Measurements from ENCODE around the gene EREG.

The EREG gene

DNA sequence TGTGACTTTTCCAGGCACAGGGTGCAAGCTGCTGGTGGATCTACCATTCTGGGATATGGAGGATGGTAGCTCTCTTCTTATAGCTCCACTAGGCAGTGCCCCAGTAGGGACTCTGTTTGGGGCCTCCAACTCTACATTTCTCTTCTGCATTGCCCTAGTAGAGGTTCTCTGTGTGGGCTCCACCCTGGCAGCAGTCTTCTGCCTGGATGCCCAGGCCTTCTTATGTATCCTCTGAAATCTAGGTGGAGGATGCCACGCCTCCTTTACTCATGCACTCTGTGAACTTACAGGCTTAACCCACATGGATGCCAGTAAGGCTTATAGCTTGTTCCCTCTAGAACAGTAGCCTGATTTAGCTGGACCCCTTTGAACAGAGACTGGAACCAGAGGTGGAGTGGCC, 20.9 kb upstream of the EREG start:
- DNase-seq (ENCODE audit: low read depth in 3 of 3): no peak

DNA sequence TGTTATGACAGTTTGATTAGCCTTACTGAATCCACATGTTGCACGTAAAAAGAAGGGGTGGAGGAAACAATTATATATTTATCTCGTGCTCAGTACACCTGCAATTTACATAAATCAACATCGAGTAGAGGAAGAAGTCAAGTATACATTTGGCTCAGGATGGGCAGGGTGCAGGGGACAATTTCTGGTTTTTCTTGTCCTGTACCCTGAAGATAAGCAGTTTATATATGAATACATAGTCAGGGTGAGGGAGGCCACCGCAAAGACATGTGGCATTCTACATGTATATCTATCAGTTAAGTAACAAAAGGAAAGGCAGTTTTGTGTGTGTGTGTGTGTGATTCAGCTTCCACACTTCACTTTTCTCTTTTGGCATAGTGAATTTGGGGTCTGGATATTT, 11.1 kb upstream of the EREG start:
- no peak for DNase-seq (ENCODE audit: low read depth in 3 of 3)

DNA sequence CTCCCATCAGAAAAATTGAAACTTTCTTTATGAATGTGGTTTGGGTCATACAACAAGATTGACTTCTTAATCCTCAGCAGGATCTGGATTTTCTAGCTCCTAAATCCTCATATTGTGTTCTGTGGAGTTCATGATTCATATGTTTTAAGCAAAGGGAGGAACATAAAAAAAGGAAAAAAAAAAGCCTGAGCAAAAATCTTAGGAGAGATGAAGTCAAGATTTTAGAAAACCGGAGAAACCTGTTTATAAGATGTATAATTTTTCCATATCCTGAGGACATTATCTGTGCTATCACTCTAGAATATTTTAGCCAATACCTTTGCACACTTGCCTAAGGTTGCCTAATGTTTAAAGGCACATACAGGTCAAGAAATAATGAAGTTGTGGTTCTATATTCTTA, 7.0 kb upstream of the EREG start:
- DNase-seq (ENCODE audit: low read depth in 3 of 3): no peak

DNA sequence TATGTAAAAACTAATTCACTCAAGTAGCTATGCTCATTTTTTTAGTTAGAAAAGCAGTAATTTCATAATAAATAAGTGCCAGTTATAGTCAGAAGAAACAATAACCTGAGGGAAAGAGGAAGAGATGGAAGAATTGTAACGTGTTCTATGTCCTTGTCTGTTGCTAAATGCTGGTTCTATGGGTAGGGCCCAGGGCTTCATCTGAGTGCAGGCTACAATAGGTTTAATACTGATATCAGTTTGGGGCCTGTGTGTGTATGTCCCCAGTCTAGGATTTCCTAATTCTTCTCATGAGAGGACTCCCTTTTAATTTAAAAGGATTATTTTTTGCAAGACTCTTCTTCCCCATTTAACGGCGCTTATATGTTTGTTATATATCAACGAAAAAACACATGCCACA, 3.3 kb upstream of the EREG start:
- DNase-seq (ENCODE audit: low read depth in 3 of 3): no peak

DNA sequence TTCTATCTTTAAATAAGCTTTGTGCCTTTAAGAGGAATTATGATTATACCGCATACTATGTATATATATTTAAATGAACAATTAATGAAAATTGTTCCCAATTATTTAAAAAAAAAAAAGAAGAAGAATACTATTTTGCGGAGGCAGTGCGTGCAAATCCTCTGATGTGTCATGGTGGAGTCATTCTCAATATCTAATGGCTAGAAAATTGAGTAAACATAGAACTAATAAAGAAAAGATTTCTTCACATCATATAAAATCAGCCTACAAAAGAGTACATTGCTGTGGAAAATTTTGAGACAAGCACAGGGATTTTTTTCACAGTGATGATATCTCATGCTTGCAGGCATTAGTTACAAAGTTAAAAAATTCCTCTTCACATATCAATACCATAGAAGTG, 2.6 kb upstream of the EREG start:
- no peak for DNase-seq (ENCODE audit: low read depth in 3 of 3)

DNA sequence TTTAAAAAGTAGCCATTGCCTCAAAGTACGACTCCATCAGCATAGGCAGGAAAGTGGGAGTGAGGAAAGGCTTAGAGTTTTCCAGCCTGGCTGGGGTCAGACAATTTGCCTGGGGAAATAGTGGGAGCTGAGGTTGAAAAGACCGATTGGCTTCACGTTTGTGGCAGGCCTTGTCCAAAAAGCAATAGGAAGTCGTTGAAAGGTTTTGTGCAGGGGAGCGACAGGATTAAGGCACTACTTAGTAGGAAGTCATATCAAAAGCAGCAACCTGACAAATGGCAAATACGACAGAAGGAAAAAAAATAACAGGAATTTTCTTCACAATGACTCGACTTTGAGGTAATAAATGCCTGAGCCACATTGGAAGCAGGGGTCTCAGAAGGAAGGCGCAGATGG, 691 bp upstream of the EREG start:
- DNase-seq (ENCODE audit: low read depth in 3 of 3): no peak

DNA sequence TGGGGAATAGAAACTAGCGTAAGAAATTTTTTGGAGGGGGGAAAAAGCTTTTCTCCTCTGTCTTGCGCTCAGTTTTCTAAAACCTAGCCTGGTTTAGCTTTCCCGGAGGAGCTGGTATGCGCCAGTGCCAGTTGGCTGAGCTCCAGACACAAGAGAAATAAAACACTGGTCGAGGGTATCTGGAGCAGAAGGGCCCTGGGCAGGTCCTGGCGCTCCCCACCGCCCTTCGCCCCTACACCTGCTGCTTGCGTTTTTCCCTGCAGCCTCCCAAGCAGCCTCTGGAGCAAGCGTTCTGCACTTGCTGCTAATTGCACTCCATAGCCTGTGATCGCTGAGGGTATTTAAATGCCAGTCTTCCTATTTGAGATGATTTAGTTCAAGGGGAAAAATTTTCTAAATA, 816 bp downstream of the EREG start:
- DNase-seq (ENCODE audit: low read depth in 3 of 3): no peak

DNA sequence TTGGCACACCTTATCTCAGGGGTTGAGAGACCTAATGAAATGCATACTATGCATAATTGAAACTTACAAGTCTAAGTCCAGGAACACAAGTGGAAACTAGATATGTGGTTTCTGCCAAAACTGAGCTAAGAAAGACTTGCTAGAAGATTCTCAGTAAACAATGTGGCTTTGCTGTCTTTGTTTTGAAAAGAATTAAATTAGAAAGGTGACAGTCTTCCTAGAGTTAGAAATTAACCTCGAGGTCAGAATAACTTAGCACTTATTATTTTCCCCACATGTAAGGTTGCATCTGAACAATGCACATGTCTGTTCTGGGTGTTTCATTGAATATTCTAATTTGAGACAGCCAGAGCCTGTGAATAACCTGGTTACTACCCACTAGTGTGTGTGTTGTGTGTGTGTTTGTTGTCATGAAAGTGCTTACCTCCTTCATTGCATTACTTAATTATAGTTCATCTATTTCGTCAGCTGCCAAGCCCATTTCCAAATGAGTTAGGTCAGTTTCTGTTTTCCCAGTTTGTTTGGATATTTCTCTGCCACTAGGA, 1.5 kb downstream of the EREG start:
- DNase-seq (ENCODE audit: low read depth in 3 of 3): no peak

DNA sequence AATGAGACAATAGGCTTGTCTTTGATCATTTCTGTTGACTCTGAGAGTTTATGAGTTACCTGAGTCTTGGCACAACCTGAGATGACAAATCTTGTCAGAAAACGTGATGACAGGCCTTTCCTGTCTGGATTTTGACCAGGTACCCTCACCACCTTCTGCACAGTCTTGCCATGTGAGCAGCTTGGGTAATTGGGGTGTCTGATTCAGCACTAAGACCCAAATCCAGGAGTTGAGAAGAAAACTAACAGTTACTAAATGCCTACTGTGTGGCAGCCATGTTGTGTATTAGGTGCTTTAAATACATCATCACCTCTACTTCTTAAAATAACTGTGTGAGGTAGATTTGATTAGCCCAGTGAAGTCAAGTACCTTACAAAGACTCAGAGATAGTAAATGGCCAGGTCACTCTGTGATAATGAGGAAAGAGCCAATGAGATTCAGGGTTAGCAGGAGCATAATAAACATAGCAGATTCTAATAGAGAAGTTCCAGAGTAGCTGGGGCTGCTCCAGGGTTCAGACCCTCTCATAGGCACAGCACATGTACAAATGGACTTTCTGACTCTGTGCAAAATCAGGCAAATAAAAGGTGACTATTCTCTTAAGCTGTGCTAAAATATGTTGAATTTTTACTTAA, 2.8 kb downstream of the EREG start:
- DNase-seq (ENCODE audit: low read depth in 3 of 3): no peak

DNA sequence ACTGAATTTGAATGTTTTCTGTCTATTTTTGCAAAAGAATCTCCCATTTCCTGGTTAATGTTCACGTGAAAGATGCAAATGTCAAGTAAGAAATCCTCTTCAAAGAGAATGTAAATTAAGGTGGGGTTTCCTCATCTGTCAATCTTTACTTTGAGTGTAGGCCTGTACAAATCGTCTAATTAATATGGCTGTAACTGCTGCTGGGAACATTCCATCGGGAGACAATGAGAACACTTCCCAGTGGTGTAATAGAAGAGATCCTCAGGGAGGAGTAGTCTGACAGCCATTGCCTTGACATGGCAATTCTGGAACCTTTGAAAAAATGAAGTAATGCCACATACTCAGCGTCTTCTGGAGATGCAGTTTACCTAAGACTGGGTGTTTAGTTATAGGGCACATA, 3.7 kb downstream of the EREG start:
- no peak for DNase-seq (ENCODE audit: low read depth in 3 of 3)

DNA sequence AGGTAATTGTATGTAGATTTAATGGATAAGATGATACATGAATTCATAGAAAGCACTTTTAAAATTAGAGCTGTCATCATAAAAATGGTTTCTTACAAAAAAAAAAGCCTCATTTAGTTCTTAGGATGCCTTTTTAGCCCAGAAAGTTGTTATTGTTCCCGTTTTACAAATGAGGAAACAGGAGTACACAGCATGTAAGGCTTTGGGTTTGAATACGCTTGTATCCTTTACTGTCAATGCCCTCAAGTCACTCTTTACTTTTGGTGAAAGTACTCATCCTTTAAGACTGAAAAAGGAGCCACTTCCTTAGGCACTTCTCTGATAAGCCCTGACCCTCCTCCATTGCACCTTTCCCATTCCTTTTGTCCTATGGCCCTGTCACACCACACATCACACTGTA, 4.9 kb downstream of the EREG start:
- no peak for DNase-seq (ENCODE audit: low read depth in 3 of 3)

DNA sequence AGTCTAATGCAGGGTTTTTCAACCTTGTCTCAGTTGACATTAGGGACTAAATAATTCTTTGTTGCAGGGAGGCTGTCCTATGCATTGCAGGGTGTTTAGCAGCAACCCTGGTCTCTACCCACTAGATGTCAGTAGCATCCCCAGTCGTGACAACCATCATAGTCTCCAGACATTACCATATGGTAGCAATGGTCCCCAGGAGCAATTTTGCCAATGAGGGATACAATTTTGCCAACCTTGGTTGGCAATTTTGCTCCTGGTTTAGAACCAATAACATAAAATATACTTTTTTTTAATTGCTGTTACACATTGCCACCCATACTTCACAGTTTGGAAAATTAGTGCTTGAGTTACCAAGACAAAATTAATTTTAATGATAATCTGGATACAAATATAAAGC, 6.0 kb downstream of the EREG start:
- no peak for DNase-seq (ENCODE audit: low read depth in 3 of 3)

DNA sequence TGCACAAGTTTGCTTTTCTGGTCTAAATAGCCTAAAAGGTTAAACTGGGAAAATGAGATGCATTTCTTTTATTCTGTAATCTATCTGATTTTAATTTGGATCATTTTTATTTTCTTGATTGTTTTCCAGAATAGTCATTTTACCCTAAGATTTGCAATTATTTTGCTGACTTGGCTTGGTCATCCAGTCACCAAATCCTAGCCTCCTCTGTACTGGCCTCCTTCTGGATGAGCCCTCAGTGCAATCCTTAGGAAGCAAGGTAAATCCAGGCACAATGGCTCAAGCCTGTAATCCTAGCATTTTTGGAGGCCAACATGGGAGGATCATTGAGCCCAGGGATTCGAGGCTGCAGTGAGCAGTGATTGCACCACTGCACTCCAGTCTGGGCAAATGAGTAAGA, 9.2 kb downstream of the EREG start:
- no peak for DNase-seq (ENCODE audit: low read depth in 3 of 3)

DNA sequence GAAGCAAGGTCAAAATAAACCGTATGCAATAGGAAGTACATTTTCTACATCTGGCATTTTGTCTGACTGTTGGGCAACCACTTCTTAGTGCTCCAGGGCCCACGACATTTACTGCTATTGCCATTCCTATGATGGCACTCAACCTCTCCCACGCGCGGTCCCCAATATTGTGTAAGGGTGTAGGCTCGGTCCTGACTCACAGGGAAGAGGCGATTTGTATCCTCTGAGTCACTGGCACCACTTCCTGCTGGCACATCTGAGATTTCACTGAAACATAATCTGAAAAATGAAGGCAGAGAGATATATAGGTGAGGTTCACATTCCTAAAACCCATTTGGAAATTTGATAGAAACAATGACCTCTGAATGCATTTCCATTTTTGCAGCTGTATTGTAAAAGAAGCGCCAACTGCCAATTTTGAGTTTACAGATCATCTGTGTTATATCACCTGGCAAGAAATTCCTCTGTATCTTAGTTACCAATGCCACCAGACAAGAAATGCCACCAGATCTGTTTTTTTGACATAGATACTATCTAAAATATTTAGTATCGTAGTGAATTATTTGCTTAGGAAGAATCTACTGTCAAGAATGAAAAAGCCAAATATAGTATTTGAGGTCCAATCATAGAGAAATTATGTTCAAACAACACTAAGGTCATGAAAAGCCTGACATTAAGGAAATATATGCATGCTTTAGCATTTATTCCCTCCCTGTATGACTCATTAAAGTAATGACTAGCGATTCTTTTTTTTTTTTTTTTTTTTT, 9.8 kb downstream of the EREG start:
- peak in 1 of 3 experiments; percentile 14 for DNase-seq (ENCODE audit: low read depth in 3 of 3)

DNA sequence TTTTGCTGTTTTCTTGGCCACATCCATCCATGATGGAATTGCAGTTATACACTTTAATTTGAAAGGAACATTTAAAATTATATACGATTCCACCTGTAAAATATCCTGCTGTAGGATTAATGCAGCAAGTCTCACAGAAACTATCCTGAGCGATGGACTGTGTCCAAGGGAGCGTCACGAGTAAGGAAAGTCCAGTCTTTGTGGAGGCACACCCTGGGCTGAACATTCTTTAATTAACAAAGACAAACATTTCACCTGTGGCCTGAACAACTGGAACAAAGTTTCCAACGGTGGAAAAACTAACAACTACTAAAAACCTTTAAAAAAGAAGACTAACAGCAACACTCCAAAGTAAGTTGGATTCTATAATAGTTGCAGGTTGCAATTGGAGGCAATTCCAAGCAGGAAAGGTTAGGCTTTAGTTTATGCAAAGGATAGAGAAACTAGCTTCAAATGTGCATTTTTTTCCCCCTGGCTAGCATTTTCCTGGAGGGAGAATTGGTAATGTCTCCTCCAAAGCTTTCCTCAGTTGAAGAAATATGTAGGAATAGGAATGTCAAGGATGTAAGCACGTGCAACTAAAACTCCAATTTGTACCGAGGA, 11.0 kb downstream of the EREG start:
- DNase-seq (ENCODE audit: low read depth in 3 of 3): no peak

DNA sequence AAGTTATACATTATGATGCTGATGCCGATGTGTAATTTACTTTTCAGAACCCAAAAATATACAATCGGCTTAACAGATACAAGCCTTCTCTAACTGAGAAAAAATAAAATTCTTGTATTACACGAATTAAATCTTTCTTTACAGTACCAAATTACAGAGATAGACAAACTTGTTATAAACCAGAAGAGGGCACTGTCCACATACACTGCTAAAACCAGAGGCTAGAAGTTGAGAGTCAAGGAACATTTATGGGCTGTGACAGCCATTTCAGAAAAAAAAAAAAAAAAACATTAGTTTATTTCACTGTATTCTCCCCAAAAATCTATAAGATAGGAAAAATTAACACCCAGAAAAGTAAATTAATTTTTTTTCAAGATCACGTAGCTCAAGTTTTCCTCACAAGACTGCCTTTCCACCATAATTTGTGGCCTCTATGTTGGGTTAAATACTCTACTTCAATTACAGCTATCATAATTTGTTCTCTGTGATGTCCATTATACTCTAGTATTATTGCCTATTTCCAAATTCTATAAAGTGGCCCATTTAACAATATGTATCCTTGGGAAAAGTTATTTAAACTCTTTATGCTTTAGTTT, 12.0 kb downstream of the EREG start:
- DNase-seq (ENCODE audit: low read depth in 3 of 3): no peak

DNA sequence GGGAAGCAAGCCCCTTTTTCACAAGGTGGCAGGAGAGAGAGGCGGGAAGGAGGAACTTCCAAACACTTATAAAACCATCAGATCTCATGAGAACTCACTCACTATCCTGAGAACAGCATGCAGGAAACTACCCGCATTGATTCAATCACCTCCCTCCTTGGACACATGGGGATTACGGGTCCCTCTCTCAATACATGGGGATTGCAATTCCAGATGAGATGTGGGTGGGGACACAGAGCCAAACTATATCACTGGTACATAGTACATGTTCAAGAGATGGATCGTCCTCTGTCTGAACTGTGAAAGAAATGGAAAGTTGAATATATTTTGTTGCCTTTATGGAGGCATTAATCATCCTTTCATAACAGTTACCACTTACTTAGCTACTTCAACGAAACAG, 12.8 kb downstream of the EREG start:
- no peak for DNase-seq (ENCODE audit: low read depth in 3 of 3)

DNA sequence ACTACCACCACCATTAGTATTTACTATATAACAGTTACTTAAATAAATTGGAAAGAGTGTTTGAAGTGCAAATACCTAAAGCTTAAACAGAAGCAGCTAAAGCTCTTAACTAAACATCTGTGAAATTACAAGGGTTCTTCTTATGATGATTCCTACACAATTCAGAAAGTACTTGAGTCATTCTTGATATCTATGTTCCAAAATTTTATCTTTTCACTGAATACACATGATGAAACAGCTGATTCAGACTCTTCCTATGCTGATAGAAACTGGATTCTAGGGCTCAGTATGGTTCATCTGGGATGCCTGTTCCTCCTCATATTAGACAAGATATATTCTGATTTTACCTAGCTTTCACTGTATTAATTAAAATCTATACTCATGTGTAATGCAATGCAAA, 13.6 kb downstream of the EREG start:
- no peak for DNase-seq (ENCODE audit: low read depth in 3 of 3)

DNA sequence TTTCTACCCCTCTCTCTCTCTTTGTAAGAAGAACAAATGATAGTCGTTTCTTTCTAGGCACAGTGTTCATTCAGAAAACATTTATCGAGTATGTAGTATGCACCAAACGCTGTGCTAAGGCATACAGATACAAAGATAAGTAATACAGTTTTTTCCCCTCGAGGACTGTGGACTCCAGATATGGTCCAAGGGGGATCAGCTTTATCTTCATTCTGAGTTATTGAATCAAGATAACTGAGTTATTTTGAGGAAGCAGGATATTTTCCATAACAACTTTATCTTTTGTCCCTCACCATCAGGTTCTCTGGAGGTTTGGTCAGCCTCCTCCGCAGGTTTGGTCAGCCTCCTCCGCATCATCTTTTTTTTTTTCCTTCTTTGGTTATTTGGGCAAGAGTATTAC, 15.0 kb downstream of the EREG start:
- no peak for DNase-seq (ENCODE audit: low read depth in 3 of 3)

DNA sequence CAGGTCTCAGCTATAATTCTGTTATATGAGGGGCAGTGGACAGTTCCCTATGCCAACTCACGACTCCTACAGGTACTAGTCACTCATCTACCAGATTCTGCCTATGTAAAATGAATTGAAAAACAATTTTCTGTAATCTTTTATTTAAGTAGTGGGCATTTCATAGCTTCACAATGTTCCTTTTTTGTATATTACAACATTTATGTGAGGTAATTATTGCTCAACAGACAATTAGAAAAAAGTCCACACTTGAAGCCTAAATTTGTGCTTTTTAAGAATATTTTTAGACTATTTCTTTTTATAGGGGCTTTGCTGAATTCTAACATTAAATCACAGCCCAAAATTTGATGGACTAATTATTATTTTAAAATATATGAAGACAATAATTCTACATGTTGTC, 20.4 kb downstream of the EREG start:
- DNase-seq (ENCODE audit: low read depth in 3 of 3): no peak

DNA sequence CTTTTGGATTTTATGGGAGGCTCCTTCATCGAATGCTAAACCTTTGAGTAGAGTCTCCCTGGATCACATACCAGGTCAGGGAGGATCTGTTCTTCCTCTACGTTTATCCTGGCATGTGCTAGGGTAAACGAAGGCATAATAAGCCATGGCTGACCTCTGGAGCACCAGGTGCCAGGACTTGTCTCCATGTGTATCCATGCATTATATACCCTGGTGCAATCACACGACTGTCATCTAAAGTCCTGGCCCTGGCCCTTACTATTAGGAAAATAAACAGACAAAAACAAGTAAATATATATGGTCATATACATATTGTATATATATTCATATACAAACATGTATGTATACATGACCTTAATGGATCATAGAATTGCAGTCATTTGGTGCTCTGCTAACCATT, 21.2 kb downstream of the EREG start:
- DNase-seq (ENCODE audit: low read depth in 3 of 3): no peak

DNA sequence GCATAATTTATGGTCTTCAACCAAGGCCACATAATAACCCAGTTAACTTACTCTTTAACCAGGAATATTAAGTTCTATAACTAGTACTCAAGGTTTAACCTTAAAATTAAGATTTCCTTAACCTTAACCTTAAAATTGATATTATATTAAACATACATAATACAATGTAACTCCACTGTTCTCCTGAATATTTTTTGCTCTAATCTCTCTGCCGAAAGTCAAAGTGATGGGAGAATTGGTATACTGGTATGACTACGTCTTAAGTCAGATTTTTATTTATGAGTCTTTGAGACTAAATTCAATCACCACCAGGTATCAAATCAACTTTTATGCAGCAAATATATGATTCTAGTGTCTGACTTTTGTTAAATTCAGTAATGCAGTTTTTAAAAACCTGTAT, 22.8 kb downstream of the EREG start:
- DNase-seq (ENCODE audit: low read depth in 3 of 3): no peak

DNA sequence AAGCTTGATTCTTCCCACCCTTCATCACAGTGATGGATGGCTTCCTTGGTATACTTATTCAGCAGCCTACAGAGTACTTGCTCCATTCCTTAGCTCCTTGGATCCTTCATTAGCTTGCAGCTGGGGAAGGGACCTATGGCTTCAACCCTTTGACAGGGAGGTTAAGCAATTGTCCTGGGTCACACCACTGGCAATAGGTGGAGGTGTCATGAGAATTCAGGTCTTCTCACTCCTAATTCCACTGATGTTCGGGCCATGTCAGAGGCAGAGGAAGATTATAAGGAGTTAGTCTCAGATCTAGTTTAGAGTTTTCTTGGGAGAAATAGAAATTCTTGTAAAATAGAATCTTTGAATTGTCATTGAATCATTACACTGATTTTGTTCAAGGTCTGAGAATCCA, 24.5 kb downstream of the EREG start:
- no peak for DNase-seq (ENCODE audit: low read depth in 3 of 3)

All from stimulated activated CD4-positive, alpha-beta T cell treated with anti-CD3 and anti-CD28 coated beads, TNF-alpha, amount 100 ng/mL, for 24 hours (primary cell).